IMR-90 (cell line): ENCODE measurements around the gene GIT1. TPM values are rescaled to one million over a fixed set of nuclear protein-coding genes. Genes with fewer than 3 reads are reported as not detected.

Experiments
- ATAC-seq: fragments of 200-7000 bp; cut with Tn5 transposase; 2 replicates; pipeline ENCODE4 v1.9.1; 2020; ENCODE audit warnings: low read depth, mild to moderate bottlenecking, moderate library complexity
- BruUV-seq: library from RNA; stranded (reverse); fragments of 400-500 nt; replicated peaks from 2 replicates; lab custom pipeline; 2021; lab: Mats Ljungman, UMichigan
- CTCF ChIA-PET: fragments of 300-600 bp; formaldehyde crosslinking; extraction: SDS; loops from one replicate; lab custom pipeline; 2021; ENCODE audit warnings: antibody characterized with exemption; lab: Yijun Ruan, JAX
- POLR2A ChIA-PET: fragments of 300-600 bp; sonication (Branson Sonifier 250); formaldehyde crosslinking; loops from one replicate; lab custom pipeline; 2022; ENCODE audit warnings: antibody characterized with exemption; ENCODE audit not compliant: unreplicated experiment; lab: Charles Lee
- DNase-seq: peaks from one replicate; pipeline ENCODE4 v3.0.0; 2013
- H2AFZ ChIP-seq: replicated peaks from 2 replicates; pipeline ENCODE3; 2013; ENCODE audit warnings: low read length, mild to moderate bottlenecking; ENCODE audit not compliant: poor library complexity
- H2AK5ac ChIP-seq: 2 replicates; pipeline ENCODE4 v1.6.1; 2013; ENCODE audit warnings: low read depth, low read length, inconsistent platforms
- H2AK9ac ChIP-seq: replicated peaks from 2 replicates; pipeline ENCODE3; 2013; ENCODE audit warnings: mild to moderate bottlenecking, low read depth, low read length, moderate library complexity; ENCODE audit not compliant: poor library complexity
- H2BK120ac ChIP-seq: 2 replicates; pipeline ENCODE4 v1.6.1; 2013; ENCODE audit warnings: low read depth, low read length, inconsistent platforms
- H2BK15ac ChIP-seq: 3 replicates; pipeline ENCODE4 v1.6.1; 2013; ENCODE audit warnings: low read depth, low read length, inconsistent platforms
- H2BK20ac ChIP-seq: 2 replicates; pipeline ENCODE4 v1.6.1; 2013; ENCODE audit warnings: low read depth, mild to moderate bottlenecking, inconsistent platforms, low read length, moderate library complexity
- H2BK5ac ChIP-seq: 2 replicates; pipeline ENCODE4 v1.6.1; 2013; ENCODE audit warnings: mild to moderate bottlenecking, low read depth, low read length, inconsistent platforms; ENCODE audit not compliant: poor library complexity, severe bottlenecking
- H3K14ac ChIP-seq: replicated peaks from 2 replicates; pipeline ENCODE4 v1.6.1; 2013; ENCODE audit warnings: low read depth, low read length, inconsistent platforms
- H3K18ac ChIP-seq: 2 replicates; pipeline ENCODE4 v1.6.1; 2013; ENCODE audit warnings: low read depth, low read length, control low read depth
- H3K23ac ChIP-seq: 2 replicates; pipeline ENCODE4 v1.6.1; 2013; ENCODE audit warnings: low read depth, low read length, inconsistent platforms
- H3K27ac ChIP-seq: 2 replicates; pipeline ENCODE4 v1.5.1; 2013; ENCODE audit warnings: mild to moderate bottlenecking, control low read depth, low read length; ENCODE audit not compliant: insufficient read depth
- H3K27me3 ChIP-seq: 2 replicates; pipeline ENCODE4 v1.6.1; 2013; ENCODE audit warnings: low read length; ENCODE audit not compliant: control insufficient read depth, insufficient read depth
- H3K36me3 ChIP-seq: 2 replicates; pipeline ENCODE4 v1.6.1; 2013; ENCODE audit warnings: low read length, mixed read lengths; ENCODE audit not compliant: control insufficient read depth, insufficient read depth
- H3K4ac ChIP-seq: 2 replicates; pipeline ENCODE4 v1.6.1; 2013; ENCODE audit warnings: low read depth, low read length, inconsistent platforms
- H3K4me1 ChIP-seq: 2 replicates; pipeline ENCODE4 v1.6.1; 2013; ENCODE audit warnings: low read length, mixed read lengths; ENCODE audit not compliant: control insufficient read depth, insufficient read depth
- H3K4me2 ChIP-seq: 2 replicates; pipeline ENCODE4 v1.6.1; 2013; ENCODE audit warnings: low read depth, mild to moderate bottlenecking, control low read depth, low read length, moderate library complexity
- H3K4me3 ChIP-seq: 2 replicates; pipeline ENCODE4 v1.5.1; 2013; ENCODE audit warnings: low read depth, mild to moderate bottlenecking, control low read depth, low read length, moderate library complexity; ENCODE audit not compliant: insufficient read depth
- H3K56ac ChIP-seq: 2 replicates; pipeline ENCODE4 v1.6.1; 2013; ENCODE audit warnings: low read length, inconsistent platforms; ENCODE audit not compliant: insufficient read depth; ENCODE audit errors: extremely low read depth
- H3K79me1 ChIP-seq, 2 experiments: 2 replicates each; pipeline ENCODE4 v1.6.1; 2013; ENCODE audit warnings: low read length in 2 of 2, inconsistent platforms in 1 of 2, low read depth in 1 of 2
- H3K9ac ChIP-seq: 2 replicates; pipeline ENCODE4 v1.6.1; 2013; ENCODE audit warnings: low read depth, low read length, control low read depth
- H3K9me1 ChIP-seq: 2 replicates; pipeline ENCODE4 v1.6.1; 2013; ENCODE audit warnings: low read length, inconsistent platforms; ENCODE audit not compliant: insufficient read depth
- H3K9me3 ChIP-seq: 2 replicates; pipeline ENCODE4 v1.6.1; 2013; ENCODE audit warnings: low read length; ENCODE audit not compliant: control insufficient read depth, insufficient read depth
- H4K20me1 ChIP-seq: 2 replicates; pipeline ENCODE4 v1.6.1; 2013; ENCODE audit warnings: low read length, inconsistent platforms; ENCODE audit not compliant: insufficient read depth
- H4K5ac ChIP-seq: 2 replicates; pipeline ENCODE4 v1.6.1; 2013; ENCODE audit warnings: mild to moderate bottlenecking, low read depth, low read length, control low read depth
- H4K8ac ChIP-seq, 2 experiments: 2 replicates each; pipeline ENCODE4 v1.6.1; 2013; ENCODE audit warnings: low read depth in 2 of 2, low read length in 2 of 2, control low read depth in 1 of 2, inconsistent platforms in 1 of 2
- H4K91ac ChIP-seq: 2 replicates; pipeline ENCODE4 v1.6.1; 2013; ENCODE audit warnings: low read depth, low read length, inconsistent platforms; ENCODE audit not compliant: insufficient read depth
- BHLHE40 ChIP-seq: fragments of 150-350 bp; IDR thresholded peaks from 2 replicates; pipeline ENCODE4 v1.6.1; 2016; ENCODE audit warnings: mild to moderate bottlenecking, low read depth, low read length
- CEBPB ChIP-seq: IDR thresholded peaks from 2 replicates; pipeline ENCODE4 v1.6.1; 2012; ENCODE audit warnings: low read depth, low read length, improper control_type of control experiment
- CHD1 ChIP-seq: IDR thresholded peaks from 2 replicates; pipeline ENCODE4 v1.6.1; 2012; ENCODE audit warnings: low read depth, low read length, improper control_type of control experiment
- CTCF ChIP-seq: conservative IDR thresholded peaks from 2 replicates; pipeline ENCODE4 v1.5.1; 2012; ENCODE audit warnings: mild to moderate bottlenecking, low read depth, low read length, improper control_type of control experiment
- FOS ChIP-seq: fragments of 150-350 bp; IDR thresholded peaks from 2 replicates; pipeline ENCODE4 v1.6.1; 2016; ENCODE audit warnings: low read depth, low read length
- MAZ ChIP-seq: IDR thresholded peaks from 2 replicates; pipeline ENCODE4 v1.6.1; 2012; ENCODE audit warnings: low read depth, mild to moderate bottlenecking, low read length, improper control_type of control experiment, moderate library complexity, borderline replicate concordance
- MXI1 ChIP-seq: IDR thresholded peaks from 2 replicates; pipeline ENCODE4 v1.6.1; 2012; ENCODE audit warnings: low read depth, mild to moderate bottlenecking, low read length, moderate library complexity, borderline replicate concordance
- NFE2L2 ChIP-seq: fragments of 150-350 bp; IDR thresholded peaks from 2 replicates; pipeline ENCODE4 v1.6.1; 2016; ENCODE audit warnings: low read depth, mild to moderate bottlenecking, low read length
- POLR2A ChIP-seq: IDR thresholded peaks from 2 replicates; pipeline ENCODE4 v1.6.1; 2012; ENCODE audit warnings: mild to moderate bottlenecking, low read depth, low read length
- RAD21 ChIP-seq: IDR thresholded peaks from 2 replicates; pipeline ENCODE4 v1.6.1; 2012; ENCODE audit warnings: low read length, improper control_type of control experiment
- RCOR1 ChIP-seq: IDR thresholded peaks from 2 replicates; pipeline ENCODE4 v1.6.1; 2012; ENCODE audit warnings: mild to moderate bottlenecking, low read length, improper control_type of control experiment; ENCODE audit not compliant: insufficient replicate concordance
- RFX5 ChIP-seq: IDR thresholded peaks from 2 replicates; pipeline ENCODE4 v1.8.0; 2012; ENCODE audit warnings: low read depth, mild to moderate bottlenecking, low read length, moderate library complexity
- SMC3 ChIP-seq: fragments of 150-350 bp; IDR thresholded peaks from 2 replicates; pipeline ENCODE4 v1.6.1; 2016; ENCODE audit warnings: low read depth, mild to moderate bottlenecking, antibody characterized with exemption, low read length, moderate library complexity
- USF2 ChIP-seq: fragments of 150-350 bp; IDR thresholded peaks from 2 replicates; pipeline ENCODE4 v1.6.1; 2017; ENCODE audit warnings: mild to moderate bottlenecking, antibody characterized with exemption, low read length, low read depth
- WGBS, 2 experiments: methylation state at CpG; one replicate each; pipeline versions ENCODE4 v1.1.5 to v1.1.7; 2013; ENCODE audit warnings: missing lambda C conversion rate in 2 of 2; ENCODE audit not compliant: insufficient read length in 1 of 2; ENCODE audit errors: extremely low coverage in 2 of 2; 5-methylcytosine and 5-hydroxymethylcytosine counted together
- dilution Hi-C: fragments of 300-500 bp; cut with HindIII; formaldehyde crosslinking; loops from one replicate; pipeline ENCODE4 v1.14.3; 2018; ENCODE audit warnings: low sequenced_read_pairs; ENCODE audit not compliant: unreplicated experiment
- in situ Hi-C: fragments of 300-500 bp; cut with MboI; formaldehyde crosslinking; loops from 3 replicates; pipeline ENCODE4 v1.14.3; 2019; ENCODE audit warnings: low sequenced_read_pairs, inconsistent platforms, mixed read lengths
- intact Hi-C: fragments of 100-400 bp; cut with micrococcal nuclease; formaldehyde crosslinking; loops from 2 replicates; pipeline ENCODE4 v1.10.0; 2022
- polyA plus RNA-seq, 3 experiments: library from polyadenylated mRNA; depleted of rRNA; stranded (reverse); fragments of >200 nt; gene quantifications; 2 replicates each; pipeline ENCODE4 v1.2.3, GENCODE V29; 2012; ENCODE audit warnings: low replicate concordance in 1 of 3
- total RNA-seq: library from RNA; depleted of rRNA; stranded (reverse); fragments of >200 nt; gene quantifications from 2 replicates; pipeline ENCODE4 v1.2.3, GENCODE V29; 2012
- TF ChIP-seq, protein P1 (sequence below): fragments of 150-350 bp; IDR thresholded peaks from 2 replicates; pipeline ENCODE4 v1.6.1; 2016; ENCODE audit warnings: low read depth, mild to moderate bottlenecking, low read length, moderate library complexity, borderline replicate concordance

GIT1 gene
- total and polyA plus RNA-seq, 2 of the 4 experiments (the other 2 are of a cell fraction) = 14.2 to 34.2 TPM

GRCh38 chr17:29576214-29577000 lies 13.0 kb downstream of the GIT1 start:
- no peaks in the 10 kb centered on the region; the same call in 1 of the 2 replicates for H3K9me1 ChIP-seq
- H4K5ac ChIP-seq = no peak overlapping the region
- no peaks in the 10 kb centered on the region for H3K27me3 ChIP-seq
- peaks cover 66% of the 10 kb centered on the region for H3K36me3 ChIP-seq
- POLR2A ChIA-PET = interaction anchor here (0.5 kb wide), 1 partner anchor 1675 kb away, joined by 10 read pairs; no protein-coding TSS in a partner anchor
- no peak overlapping the region for H2AK9ac ChIP-seq
- in situ Hi-C loops = no loop called here
- H2BK5ac ChIP-seq = no peak overlapping the region
- H2AK5ac ChIP-seq = no peak overlapping the region
- H3K14ac ChIP-seq = no peak overlapping the region
- WGBS, 2 experiments = 96% methylated on average over 16 of the region's 37 CpGs; no CpG with 5 or more reads in 1 of the 2 experiments
- no peak overlapping the region for H3K27ac ChIP-seq
- H3K9ac ChIP-seq = no peak overlapping the region
- peaks cover 8% of the 10 kb centered on the region; the same call in 1 of the 2 replicates for H3K4me1 ChIP-seq
- no peak overlapping the region for H3K4me2 ChIP-seq
- no peak overlapping the region for H3K23ac ChIP-seq
- peaks cover 7% of the 10 kb centered on the region for H4K20me1 ChIP-seq
- H3K79me1 ChIP-seq = peaks cover 0 to 36% of the 10 kb centered on the region in 2 experiments; a peak in 3 of 4 replicates
- H2AFZ ChIP-seq = peak overlapping the region; percentile 32
- H2BK15ac ChIP-seq = no peak overlapping the region
- ATAC-seq (no peak), DNase-seq (no peak)
- no peak overlapping the region for H4K91ac ChIP-seq
- intact Hi-C loops = no loop called here
- no peaks in the 10 kb centered on the region for H3K9me3 ChIP-seq
- H3K18ac ChIP-seq = no peak overlapping the region
- CTCF ChIA-PET = interaction anchor here (1.5 kb wide), 1 partner anchor 206 kb away, joined by 3 read pairs; no protein-coding TSS in a partner anchor
- no peak overlapping the region for H4K8ac ChIP-seq
- H3K4ac ChIP-seq = no peak overlapping the region
- H2BK120ac ChIP-seq = no peak overlapping the region
- no peak overlapping the region for H3K56ac ChIP-seq
- H2BK20ac ChIP-seq = no peak overlapping the region
- BruUV-seq = no TSS peak
- no peak overlapping the region for H3K4me3 ChIP-seq
- dilution Hi-C loops = no loop called here
- TF ChIP-seq CHD1 (no peak), NFE2L2 (no peak), RAD21 (no peak), RFX5 (no peak), POLR2A (no peak), BHLHE40 (no peak), MAZ (no peak), CEBPB (no peak), USF2 (no peak), SMC3 (no peak), CTCF (no peak), FOS (no peak), RCOR1 (no peak), MXI1 (no peak)
- TF ChIP-seq, protein P1, sequence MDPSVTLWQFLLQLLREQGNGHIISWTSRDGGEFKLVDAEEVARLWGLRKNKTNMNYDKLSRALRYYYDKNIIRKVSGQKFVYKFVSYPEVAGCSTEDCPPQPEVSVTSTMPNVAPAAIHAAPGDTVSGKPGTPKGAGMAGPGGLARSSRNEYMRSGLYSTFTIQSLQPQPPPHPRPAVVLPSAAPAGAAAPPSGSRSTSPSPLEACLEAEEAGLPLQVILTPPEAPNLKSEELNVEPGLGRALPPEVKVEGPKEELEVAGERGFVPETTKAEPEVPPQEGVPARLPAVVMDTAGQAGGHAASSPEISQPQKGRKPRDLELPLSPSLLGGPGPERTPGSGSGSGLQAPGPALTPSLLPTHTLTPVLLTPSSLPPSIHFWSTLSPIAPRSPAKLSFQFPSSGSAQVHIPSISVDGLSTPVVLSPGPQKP = no peak
